CD4-positive, alpha-beta T cell treated with Interleukin-2 at 100 ng/mL for 4 hours (primary cell): Measurements from ENCODE around the gene CWH43.
"Not testable (repeated sequence)": the region's sequence is repeated elsewhere in the genome, so short reads cannot be mapped to it uniquely, and the experiment has no call there.

Source experiments
- DNase-seq: peaks from one replicate; pipeline ENCODE4 v3.0.0-alpha.2; 2020; ENCODE audit warnings: low spot score

CWH43 gene

GRCh38 chr4:49097071-49097470 lies 111.0 kb downstream of the CWH43 start:
- not testable (repeated sequence) for DNase-seq

- not testable (repeated sequence) for DNase-seq
Measured at GRCh38 chr4:49097505-49097904, 111.4 kb downstream of the CWH43 start.

- DNase-seq: not testable (repeated sequence)
Measured at GRCh38 chr4:49098034-49098759, 112.1 kb downstream of the CWH43 start.

GRCh38 chr4:49099831-49100444 lies 113.9 kb downstream of the CWH43 start:
- DNase-seq: not testable (repeated sequence)

- DNase-seq: not testable (repeated sequence)
Measured at GRCh38 chr4:49102344-49102898, 116.3 kb downstream of the CWH43 start.

GRCh38 chr4:49103436-49104136 lies 117.5 kb downstream of the CWH43 start:
- not testable (repeated sequence) for DNase-seq

GRCh38 chr4:49104231-49104930 lies 118.3 kb downstream of the CWH43 start:
- not testable (repeated sequence) for DNase-seq

GRCh38 chr4:49105248-49105904 lies 119.3 kb downstream of the CWH43 start:
- not testable (repeated sequence) for DNase-seq

GRCh38 chr4:49107262-49107661 lies 121.2 kb downstream of the CWH43 start:
- peak; percentile 16 for DNase-seq

- DNase-seq: not testable (repeated sequence)
Measured at GRCh38 chr4:49108183-49108978, 122.3 kb downstream of the CWH43 start.

GRCh38 chr4:49109567-49110166 lies 123.6 kb downstream of the CWH43 start:
- DNase-seq: not testable (repeated sequence)

- DNase-seq: not testable (repeated sequence)
Measured at GRCh38 chr4:49110579-49110978, 124.5 kb downstream of the CWH43 start.
